Natural killer cell (primary cell): ENCODE data around the gene MRPS5. TPM values are rescaled to one million over a fixed set of nuclear protein-coding genes. Genes with fewer than 3 reads are reported as not detected.

Experiments
- ATAC-seq, 3 donors: fragments of 150-1000 bp in 2 of 3; fragments of 200-7000 bp in 1 of 3; cut with Tn5 transposase; 1 replicate in 1 of 3; 2 replicates in 2 of 3; pipeline ENCODE4 v1.10.0; 2021; ENCODE audit warnings: mild to moderate bottlenecking in 2 of 3, moderate library complexity in 2 of 3
- DNase-seq, 2 donors: peaks; one replicate each; pipeline versions ENCODE4 v3.0.0 to v3.0.0-alpha.2; 2013 to 2021; ENCODE audit warnings: mixed read lengths in 1 of 2
- H3K27ac ChIP-seq: one replicate; pipeline ENCODE4 v1.5.1; 2013; ENCODE audit warnings: mild to moderate bottlenecking, low read length
- H3K27me3 ChIP-seq: one replicate; pipeline ENCODE4 v1.6.1; 2013; ENCODE audit warnings: low read length; ENCODE audit not compliant: control insufficient read depth, insufficient read depth
- H3K36me3 ChIP-seq: one replicate; pipeline ENCODE4 v1.6.1; 2013; ENCODE audit warnings: low read length; ENCODE audit not compliant: control insufficient read depth, insufficient read depth
- H3K4me1 ChIP-seq: one replicate; pipeline ENCODE4 v1.6.1; 2013; ENCODE audit warnings: low read length; ENCODE audit not compliant: control insufficient read depth, insufficient read depth
- H3K4me3 ChIP-seq: one replicate; pipeline ENCODE4 v1.5.1; 2013; ENCODE audit warnings: low read length
- H3K9me3 ChIP-seq: one replicate; pipeline ENCODE4 v1.6.1; 2013; ENCODE audit warnings: low read length; ENCODE audit not compliant: control insufficient read depth, insufficient read depth
- H3K27ac Mint-ChIP-seq, 2 donors: one replicate each; pipeline ENCODE4 v1.8.0; 2022; ENCODE audit warnings: mild to moderate bottlenecking in 2 of 2, mixed read lengths in 2 of 2, moderate library complexity in 1 of 2
- H3K27me3 Mint-ChIP-seq, 2 donors: one replicate each; pipeline ENCODE4 v1.8.0; 2022; ENCODE audit warnings: low read depth in 2 of 2, mixed read lengths in 2 of 2
- H3K36me3 Mint-ChIP-seq: one replicate; pipeline ENCODE4 v1.8.0; 2022; ENCODE audit warnings: mixed read lengths
- H3K4me1 Mint-ChIP-seq, 2 donors: one replicate each; pipeline ENCODE4 v1.8.0; 2022; ENCODE audit warnings: mixed read lengths in 2 of 2
- H3K4me3 Mint-ChIP-seq: one replicate; pipeline ENCODE4 v1.8.0; 2022; ENCODE audit warnings: mild to moderate bottlenecking, moderate library complexity, mixed read lengths
- H3K9me3 Mint-ChIP-seq, 2 donors: one replicate each; pipeline ENCODE4 v1.8.0; 2022; ENCODE audit warnings: mixed read lengths in 2 of 2
- CTCF ChIP-seq: fragments of 200-600 bp; IDR thresholded peaks from one replicate; pipeline ENCODE4 v1.8.0; 2022; ENCODE audit warnings: antibody characterized with exemption
- WGBS: methylation state at CpG from one replicate; pipeline ENCODE4 v1.1.7; 2013; ENCODE audit warnings: missing lambda C conversion rate; ENCODE audit not compliant: insufficient coverage; 5-methylcytosine and 5-hydroxymethylcytosine counted together
- intact Hi-C: fragments of 100-400 bp; cut with micrococcal nuclease; formaldehyde crosslinking; loops from one replicate; pipeline ENCODE4 v1.14.2; 2022
- total RNA-seq, 4 donors: library from RNA; stranded (reverse); fragments of 120-200 nt in 1 of 4; gene quantifications; one replicate each; pipeline versions ENCODE4 v1.2.3 to v1.2.4, GENCODE V29; 2013 to 2022

The MRPS5 gene
- total RNA-seq, 3 donors from 2014 or later (not counting 1 experiment from before 2014, with no cell fraction given), result 26.4 to 40.0 (median 29.8) TPM

GRCh38 chr2:95056461-95057459 lies 64.8 kb downstream of the MRPS5 start:
- no peak for DNase-seq

GRCh38 chr2:95056044-95056443 lies 65.6 kb downstream of the MRPS5 start:
- H3K4me1 ChIP-seq, result no peaks in the 10 kb centered on the region
- ATAC-seq (no peak), DNase-seq (no peak)
- H3K9me3 ChIP-seq, result no peaks in the 10 kb centered on the region
- H3K27me3 ChIP-seq, result no peaks in the 10 kb centered on the region
- intact Hi-C loops, result no loop called here
- no peaks in the 10 kb centered on the region for H3K4me1 Mint-ChIP-seq
- no peaks in the 10 kb centered on the region for H3K36me3 ChIP-seq
- peaks cover 1 to 5% of the 10 kb centered on the region in 2 donors for H3K27me3 Mint-ChIP-seq
- no peak overlapping the region for H3K27ac Mint-ChIP-seq
- no peak overlapping the region for H3K4me3 ChIP-seq
- no peaks in the 10 kb centered on the region for H3K9me3 Mint-ChIP-seq
- H3K4me3 Mint-ChIP-seq, result no peak overlapping the region
- H3K36me3 Mint-ChIP-seq, result no peaks in the 10 kb centered on the region
- no peak for TF ChIP-seq CTCF
- 70% methylated on average over 8 of the region's 8 CpGs for WGBS
- no peak overlapping the region for H3K27ac ChIP-seq

More at GRCh38 chr2:95056461-95057459, 64.8 kb downstream of the MRPS5 start:
- Mint-ChIP-seq H3K27ac (no peak overlapping the region), H3K4me3 (no peak overlapping the region), H3K4me1 (no peaks in the 10 kb centered on the region), H3K27me3 (peaks cover 0 to 5% of the 10 kb centered on the region in 2 donors), H3K36me3 (no peaks in the 10 kb centered on the region), H3K9me3 (no peaks in the 10 kb centered on the region)
- ATAC-seq, result no peak
- Histone ChIP-seq H3K27ac (no peak overlapping the region), H3K36me3 (no peaks in the 10 kb centered on the region), H3K4me3 (no peak overlapping the region), H3K4me1 (no peaks in the 10 kb centered on the region), H3K27me3 (no peaks in the 10 kb centered on the region), H3K9me3 (no peaks in the 10 kb centered on the region)
- intact Hi-C loops, result no loop called here
- no peak for TF ChIP-seq CTCF
- 88% methylated on average over 15 of the region's 15 CpGs for WGBS

- H3K27me3 Mint-ChIP-seq, result peaks cover 5 to 9% of the 10 kb centered on the region in 2 donors
- DNase-seq (no peak), ATAC-seq (no peak)
- H3K36me3 ChIP-seq, result no peaks in the 10 kb centered on the region
- TF ChIP-seq CTCF, result no peak
- intact Hi-C loops, result no loop called here
- H3K4me1 ChIP-seq, result no peaks in the 10 kb centered on the region
- H3K36me3 Mint-ChIP-seq, result no peaks in the 10 kb centered on the region
- no peak overlapping the region for H3K4me3 ChIP-seq
- H3K4me3 Mint-ChIP-seq, result no peak overlapping the region
- H3K9me3 ChIP-seq, result no peaks in the 10 kb centered on the region
- no peak overlapping the region for H3K27ac Mint-ChIP-seq
- H3K27me3 ChIP-seq, result no peaks in the 10 kb centered on the region
- no peaks in the 10 kb centered on the region for H3K9me3 Mint-ChIP-seq
- H3K27ac ChIP-seq, result no peak overlapping the region
- H3K4me1 Mint-ChIP-seq, result no peaks in the 10 kb centered on the region
- 81% methylated on average over 3 of the region's 3 CpGs for WGBS
These were observed 66.3 kb downstream of the MRPS5 start for GRCh38 chr2:95055262-95055661.
